GM12878 (cell line): ENCODE results near the gene TCP11.

ENCODE experiments used
- ATF3 ChIP-seq: IDR thresholded peaks from 2 replicates; pipeline ENCODE4 v1.6.1; 2011; ENCODE audit warnings: low read depth, mild to moderate bottlenecking, low read length, moderate library complexity, borderline replicate concordance; ENCODE audit errors: extremely low read depth
- BCL3 ChIP-seq: IDR thresholded peaks from 2 replicates; pipeline ENCODE4 v1.6.1; 2011; ENCODE audit warnings: borderline replicate concordance, low read depth, mild to moderate bottlenecking, moderate library complexity, low read length; ENCODE audit not compliant: insufficient read depth, poor library complexity, severe bottlenecking
- CEBPZ ChIP-seq: fragments of 150-350 bp; IDR thresholded peaks from 2 replicates; pipeline ENCODE4 v1.6.1; 2016; ENCODE audit warnings: low read depth, low read length
- EGR1 ChIP-seq, 2 experiments: IDR thresholded peaks; 1 replicate in 1 of 2; 2 replicates in 1 of 2; pipeline ENCODE4 v1.6.1; 2011 to 2012; ENCODE audit warnings: low read depth in 2 of 2, low read length in 2 of 2, borderline replicate concordance in 1 of 2, mild to moderate bottlenecking in 1 of 2, moderate library complexity in 1 of 2
- EP300 ChIP-seq, 2 experiments: fragments of 150-350 bp in 1 of 2; IDR thresholded peaks; 2 replicates each; pipeline ENCODE4 v1.6.1; 2011 to 2012; ENCODE audit warnings: low read depth in 2 of 2, low read length in 2 of 2, borderline replicate concordance in 1 of 2, improper control_type of control experiment in 1 of 2, inconsistent platforms in 1 of 2; ENCODE audit not compliant: control insufficient read depth in 1 of 2
- GABPA ChIP-seq: IDR thresholded peaks from 2 replicates; pipeline ENCODE4 v1.6.1; 2014; ENCODE audit warnings: antibody characterized with exemption, low read depth, mild to moderate bottlenecking, inconsistent platforms
- JUND ChIP-seq: IDR thresholded peaks from 2 replicates; pipeline ENCODE4 v1.6.1; 2012; ENCODE audit warnings: low read depth, mild to moderate bottlenecking, low read length, improper control_type of control experiment, moderate library complexity
- REST ChIP-seq: IDR thresholded peaks from 2 replicates; pipeline ENCODE4 v1.6.1; 2012; ENCODE audit warnings: mild to moderate bottlenecking, low read depth, low read length
- SIN3A ChIP-seq: IDR thresholded peaks from 2 replicates; pipeline ENCODE4 v1.6.1; 2012; ENCODE audit warnings: low read depth, low read length, improper control_type of control experiment
- SP1 ChIP-seq: IDR thresholded peaks from one replicate; pipeline ENCODE4 v1.6.1; 2011; ENCODE audit warnings: low read depth, low read length
- TAF1 ChIP-seq: IDR thresholded peaks from 2 replicates; pipeline ENCODE4 v1.6.1; 2011; ENCODE audit warnings: mild to moderate bottlenecking, low read depth, low read length, borderline replicate concordance
- TF ChIP-seq, protein P1 (sequence below), 3 experiments: IDR thresholded peaks in 2 of 3; conservative IDR thresholded peaks in 1 of 3; 2 replicates each; pipeline ENCODE4 v1.5.1; 2011; ENCODE audit warnings: low read depth in 3 of 3, low read length in 3 of 3, mild to moderate bottlenecking in 3 of 3, control low read depth in 2 of 3, moderate library complexity in 2 of 3, inconsistent platforms in 1 of 3, mixed read lengths in 1 of 3; ENCODE audit not compliant: control insufficient read depth in 2 of 3, insufficient read depth in 1 of 3; ENCODE audit errors: extremely low read depth in 1 of 3

GRCh38 chr6:35183281-35183680 lies 42.1 kb upstream of the TCP11 start:
- TF ChIP-seq, protein P1, sequence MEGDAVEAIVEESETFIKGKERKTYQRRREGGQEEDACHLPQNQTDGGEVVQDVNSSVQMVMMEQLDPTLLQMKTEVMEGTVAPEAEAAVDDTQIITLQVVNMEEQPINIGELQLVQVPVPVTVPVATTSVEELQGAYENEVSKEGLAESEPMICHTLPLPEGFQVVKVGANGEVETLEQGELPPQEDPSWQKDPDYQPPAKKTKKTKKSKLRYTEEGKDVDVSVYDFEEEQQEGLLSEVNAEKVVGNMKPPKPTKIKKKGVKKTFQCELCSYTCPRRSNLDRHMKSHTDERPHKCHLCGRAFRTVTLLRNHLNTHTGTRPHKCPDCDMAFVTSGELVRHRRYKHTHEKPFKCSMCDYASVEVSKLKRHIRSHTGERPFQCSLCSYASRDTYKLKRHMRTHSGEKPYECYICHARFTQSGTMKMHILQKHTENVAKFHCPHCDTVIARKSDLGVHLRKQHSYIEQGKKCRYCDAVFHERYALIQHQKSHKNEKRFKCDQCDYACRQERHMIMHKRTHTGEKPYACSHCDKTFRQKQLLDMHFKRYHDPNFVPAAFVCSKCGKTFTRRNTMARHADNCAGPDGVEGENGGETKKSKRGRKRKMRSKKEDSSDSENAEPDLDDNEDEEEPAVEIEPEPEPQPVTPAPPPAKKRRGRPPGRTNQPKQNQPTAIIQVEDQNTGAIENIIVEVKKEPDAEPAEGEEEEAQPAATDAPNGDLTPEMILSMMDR (IDR thresholded peaks at IDR 0.05 in 2 of 3, conservative IDR thresholded peaks at IDR 0.05 in 1 of 3; ENCODE audit: control insufficient read depth in 2 of 3, extremely low read depth in 1 of 3, insufficient read depth in 1 of 3, low read depth in 3 of 3, low read length in 3 of 3) = no peak
- TF ChIP-seq REST = no peak
- TF ChIP-seq SP1 = no peak
- no peak for TF ChIP-seq GABPA
- no peak for TF ChIP-seq EP300 (IDR thresholded peaks at IDR 0.05; ENCODE audit: borderline replicate concordance in 1 of 2, control insufficient read depth in 1 of 2, low read depth in 2 of 2, low read length in 2 of 2)
- no peak for TF ChIP-seq CEBPZ
- TF ChIP-seq SIN3A = no peak
- no peak for TF ChIP-seq ATF3
- no peak for TF ChIP-seq BCL3
- no peak for TF ChIP-seq TAF1
- no peak for TF ChIP-seq EGR1 (IDR thresholded peaks at IDR 0.05; ENCODE audit: borderline replicate concordance in 1 of 2, low read depth in 2 of 2, low read length in 2 of 2)
- TF ChIP-seq JUND = no peak
